ENCODE results near the gene GFPT2. TPM values are rescaled to one million over a fixed set of nuclear protein-coding genes. Genes with fewer than 3 reads are reported as not detected.

GFPT2 gene
- total RNA-seq, 1 donor from 2014 or later, result 10.1 TPM

- H3K36me3 Mint-ChIP-seq (ENCODE audit: low read depth, unreplicated experiment), result no peaks in the 10 kb centered on the region
- no peak for DNase-seq (ENCODE audit: low spot score)
- no peaks in the 10 kb centered on the region for H3K9me3 Mint-ChIP-seq (ENCODE audit: unreplicated experiment)
- H3K27ac Mint-ChIP-seq (ENCODE audit: unreplicated experiment), result no peak overlapping the region
- TF ChIP-seq CTCF (IDR thresholded peaks at IDR 0.05; ENCODE audit: unreplicated experiment), result no peak
- no peaks in the 10 kb centered on the region for H3K4me1 Mint-ChIP-seq (ENCODE audit: unreplicated experiment)
- H3K27me3 Mint-ChIP-seq (ENCODE audit: unreplicated experiment), result peaks cover 9% of the 10 kb centered on the region
- no peak overlapping the region for H3K4me3 Mint-ChIP-seq (ENCODE audit: unreplicated experiment)
Observed at GRCh38 chr5:180391276-180391675, 38.1 kb upstream of the GFPT2 start.

DNA sequence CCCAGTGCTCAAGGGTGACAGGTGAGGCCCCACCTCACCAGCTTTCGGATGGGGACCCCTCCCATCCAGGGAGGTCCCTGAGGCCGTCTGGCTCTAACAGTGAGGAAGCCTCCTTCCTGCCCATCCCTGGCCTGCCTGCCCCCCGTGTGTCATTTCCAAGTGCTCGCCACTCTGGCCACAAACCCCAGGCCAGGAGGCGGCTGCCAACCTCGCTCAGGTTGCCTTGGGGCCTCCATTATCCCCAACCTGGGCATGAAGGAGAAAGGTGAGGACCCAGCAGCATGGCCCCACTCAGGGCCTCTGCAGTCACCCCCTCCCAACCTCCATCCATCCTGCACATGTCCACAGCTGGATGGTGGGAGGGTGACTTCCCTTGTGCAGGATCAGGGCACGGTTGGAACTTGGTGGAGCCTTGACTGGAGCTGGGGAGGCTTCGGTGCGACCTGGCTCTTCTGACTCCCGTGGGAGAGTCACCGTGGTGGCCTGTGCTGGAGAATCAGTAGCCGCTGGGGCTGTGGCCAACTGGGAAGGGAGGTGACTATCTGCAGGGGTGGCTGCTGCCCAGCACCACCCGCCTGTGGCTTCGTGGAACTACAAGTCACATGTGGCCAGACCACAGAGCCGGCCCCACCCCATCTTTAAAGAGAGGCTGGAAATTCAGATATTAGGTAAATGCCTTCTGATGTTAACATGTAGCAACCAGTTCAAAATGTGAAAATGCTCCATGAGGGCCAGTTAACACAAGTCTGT is 37.5 kb upstream of the GFPT2 start:
- DNase-seq (ENCODE audit: low spot score), result no peak
- Mint-ChIP-seq H3K9me3 (ENCODE audit: unreplicated experiment) (no peaks in the 10 kb centered on the region), H3K27ac (ENCODE audit: unreplicated experiment) (no peak overlapping the region), H3K27me3 (ENCODE audit: unreplicated experiment) (peaks cover 8% of the 10 kb centered on the region), H3K36me3 (ENCODE audit: low read depth, unreplicated experiment) (no peaks in the 10 kb centered on the region), H3K4me3 (ENCODE audit: unreplicated experiment) (no peak overlapping the region), H3K4me1 (ENCODE audit: unreplicated experiment) (no peaks in the 10 kb centered on the region)
- TF ChIP-seq CTCF (IDR thresholded peaks at IDR 0.05; ENCODE audit: unreplicated experiment), result no peak

- H3K9me3 Mint-ChIP-seq (ENCODE audit: unreplicated experiment), result no peaks in the 10 kb centered on the region
- peaks cover 7% of the 10 kb centered on the region for H3K27me3 Mint-ChIP-seq (ENCODE audit: unreplicated experiment)
- no peak for DNase-seq (ENCODE audit: low spot score)
- no peaks in the 10 kb centered on the region for H3K4me1 Mint-ChIP-seq (ENCODE audit: unreplicated experiment)
- no peak overlapping the region for H3K27ac Mint-ChIP-seq (ENCODE audit: unreplicated experiment)
- H3K4me3 Mint-ChIP-seq (ENCODE audit: unreplicated experiment), result no peak overlapping the region
- TF ChIP-seq CTCF (IDR thresholded peaks at IDR 0.05; ENCODE audit: unreplicated experiment), result no peak
- no peaks in the 10 kb centered on the region for H3K36me3 Mint-ChIP-seq (ENCODE audit: low read depth, unreplicated experiment)
Observed at GRCh38 chr5:180389252-180390101, 36.3 kb upstream of the GFPT2 start.

DNA sequence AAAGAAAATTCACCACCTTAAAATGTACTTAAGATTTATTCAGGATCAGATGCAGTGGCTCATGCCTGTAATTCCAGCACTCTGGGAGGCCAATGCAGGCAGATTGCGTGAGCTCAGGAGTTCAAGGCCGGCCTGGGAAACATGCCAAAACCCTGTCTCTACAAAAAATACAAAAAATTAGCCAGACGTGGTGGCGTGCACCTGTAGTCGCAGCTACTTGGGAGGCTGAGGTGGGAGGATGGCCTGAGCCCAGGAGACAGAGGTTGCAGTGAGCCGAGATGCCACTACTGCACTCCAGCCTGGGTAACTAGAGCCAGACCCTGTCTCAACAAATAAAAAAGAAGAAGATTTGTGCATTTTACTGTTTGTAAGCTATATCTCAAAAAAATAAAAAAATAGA is 34.7 kb upstream of the GFPT2 start:
- Mint-ChIP-seq H3K36me3 (ENCODE audit: low read depth, unreplicated experiment) (no peaks in the 10 kb centered on the region), H3K9me3 (ENCODE audit: unreplicated experiment) (no peaks in the 10 kb centered on the region), H3K27ac (ENCODE audit: unreplicated experiment) (no peak overlapping the region), H3K4me1 (ENCODE audit: unreplicated experiment) (no peaks in the 10 kb centered on the region), H3K27me3 (ENCODE audit: unreplicated experiment) (peaks cover 6% of the 10 kb centered on the region), H3K4me3 (ENCODE audit: unreplicated experiment) (no peak overlapping the region)
- no peak for TF ChIP-seq CTCF (IDR thresholded peaks at IDR 0.05; ENCODE audit: unreplicated experiment)
- DNase-seq (ENCODE audit: low spot score), result no peak

GRCh38 chr5:180382926-180383325 is 29.8 kb upstream of the GFPT2 start:
- H3K36me3 Mint-ChIP-seq (ENCODE audit: low read depth, unreplicated experiment), result no peaks in the 10 kb centered on the region
- no peaks in the 10 kb centered on the region for H3K4me1 Mint-ChIP-seq (ENCODE audit: unreplicated experiment)
- no peak overlapping the region for H3K4me3 Mint-ChIP-seq (ENCODE audit: unreplicated experiment)
- peaks cover 8% of the 10 kb centered on the region for H3K27me3 Mint-ChIP-seq (ENCODE audit: unreplicated experiment)
- no peak overlapping the region for H3K27ac Mint-ChIP-seq (ENCODE audit: unreplicated experiment)
- TF ChIP-seq CTCF (IDR thresholded peaks at IDR 0.05; ENCODE audit: unreplicated experiment), result no peak
- no peak for DNase-seq (ENCODE audit: low spot score)
- H3K9me3 Mint-ChIP-seq (ENCODE audit: unreplicated experiment), result no peaks in the 10 kb centered on the region

Data from endothelial cell (in vitro differentiated cells).